Natural killer cell treated with Interleukin-12 subunit alpha and Interleukin-12 subunit beta and Interleukin-15 and Interleukin-18, amount 100 ng/mL, for 72 hours (primary cell): ENCODE results near the gene ARHGEF6. TPM values are rescaled to one million over a fixed set of nuclear protein-coding genes. Genes with fewer than 3 reads are reported as not detected.

ENCODE experiments used
- ATAC-seq, 2 donors: fragments of 150-1000 bp; cut with Tn5 transposase in 1 of 2; sonication (Bioruptor Pico), chemical (Tn5 transposase) in 1 of 2; 2 replicates each; pipeline ENCODE4 v1.10.0; 2021
- DNase-seq: peaks from one replicate; pipeline ENCODE4 v3.0.0; 2022; ENCODE audit warnings: low spot score
- H3K27ac Mint-ChIP-seq, 2 donors: 1 replicate in 1 of 2; 2 replicates in 1 of 2; pipeline ENCODE4 v1.8.0; 2022; ENCODE audit warnings: mixed read lengths in 2 of 2, mild to moderate bottlenecking in 1 of 2, moderate library complexity in 1 of 2
- H3K27me3 Mint-ChIP-seq, 2 donors: 1 replicate in 1 of 2; 2 replicates in 1 of 2; pipeline ENCODE4 v1.8.0; 2022; ENCODE audit warnings: mixed read lengths in 2 of 2
- H3K36me3 Mint-ChIP-seq: one replicate; pipeline ENCODE4 v1.8.0; 2022; ENCODE audit warnings: mixed read lengths
- H3K4me1 Mint-ChIP-seq, 2 donors: 1 replicate in 1 of 2; 2 replicates in 1 of 2; pipeline ENCODE4 v1.8.0; 2022; ENCODE audit warnings: low read depth in 2 of 2, mixed read lengths in 2 of 2, mild to moderate bottlenecking in 1 of 2
- H3K4me3 Mint-ChIP-seq: one replicate; pipeline ENCODE4 v1.8.0; 2022; ENCODE audit warnings: mixed read lengths
- H3K9me3 Mint-ChIP-seq: 2 replicates; pipeline ENCODE4 v1.8.0; 2022; ENCODE audit warnings: mixed read lengths
- total RNA-seq, 2 donors: library from RNA; stranded (reverse); gene quantifications; one replicate each; pipeline ENCODE4 v1.2.3, GENCODE V29; 2022

ARHGEF6 gene
- total RNA-seq, 2 donors from 2014 or later, result 45.8 to 50.2 TPM

- Mint-ChIP-seq H3K9me3 (no peaks in the 10 kb centered on the region), H3K4me3 (peak overlapping the region; percentile 56), H3K36me3 (peaks cover 15% of the 10 kb centered on the region), H3K27me3 (peaks cover 0 to 2% of the 10 kb centered on the region in 2 donors), H3K4me1 (peaks cover 34 to 48% of the 10 kb centered on the region in 2 donors), H3K27ac (peak overlapping the region; percentile 61 to 86)
- ATAC-seq (peak in 1 of 2 donors; percentile 52), DNase-seq (no peak)
These were observed 91.3 kb downstream of the ARHGEF6 start for GRCh38 chrX:136689436-136689835.

- ATAC-seq (no peak), DNase-seq (no peak)
- Mint-ChIP-seq H3K27me3 (peaks cover 0 to 2% of the 10 kb centered on the region in 2 donors), H3K4me1 (peaks cover 26 to 43% of the 10 kb centered on the region in 2 donors), H3K27ac (peak overlapping the region; percentile 7 to 51), H3K9me3 (no peaks in the 10 kb centered on the region), H3K4me3 (peak overlapping the region; percentile 36), H3K36me3 (peaks cover 15% of the 10 kb centered on the region)
These were observed 93.3 kb downstream of the ARHGEF6 start for GRCh38 chrX:136687457-136687856.

GRCh38 chrX:136684120-136684519 lies 96.6 kb downstream of the ARHGEF6 start:
- Mint-ChIP-seq H3K27me3 (peaks cover 0 to 2% of the 10 kb centered on the region in 2 donors), H3K9me3 (no peaks in the 10 kb centered on the region), H3K4me3 (no peak overlapping the region), H3K4me1 (peaks cover 8 to 20% of the 10 kb centered on the region in 2 donors), H3K36me3 (peaks cover 10% of the 10 kb centered on the region), H3K27ac (no peak overlapping the region)
- DNase-seq, result no peak
- no peak for ATAC-seq

- ATAC-seq (no peak), DNase-seq (no peak)
- H3K9me3 Mint-ChIP-seq, result no peaks in the 10 kb centered on the region
- H3K36me3 Mint-ChIP-seq, result no peaks in the 10 kb centered on the region
- H3K4me1 Mint-ChIP-seq, result peaks cover 5 to 6% of the 10 kb centered on the region in 2 donors
- no peak overlapping the region for H3K4me3 Mint-ChIP-seq
- H3K27ac Mint-ChIP-seq, result no peak overlapping the region
- H3K27me3 Mint-ChIP-seq, result peaks cover 0 to 5% of the 10 kb centered on the region in 2 donors
These were observed 101.2 kb downstream of the ARHGEF6 start for GRCh38 chrX:136679531-136679930.

GRCh38 chrX:136674270-136674985 lies 106.3 kb downstream of the ARHGEF6 start:
- H3K27me3 Mint-ChIP-seq, result peaks cover 0 to 7% of the 10 kb centered on the region in 2 donors
- peaks cover 6% of the 10 kb centered on the region for H3K36me3 Mint-ChIP-seq
- DNase-seq (no peak), ATAC-seq (no peak)
- no peaks in the 10 kb centered on the region for H3K9me3 Mint-ChIP-seq
- H3K4me1 Mint-ChIP-seq, result peaks cover 24 to 32% of the 10 kb centered on the region in 2 donors
- peak overlapping the region; percentile 60 to 68 for H3K27ac Mint-ChIP-seq
- peak overlapping the region; percentile 65 for H3K4me3 Mint-ChIP-seq

- DNase-seq, result no peak
- no peaks in the 10 kb centered on the region for H3K9me3 Mint-ChIP-seq
- H3K4me1 Mint-ChIP-seq, result peaks cover 31 to 51% of the 10 kb centered on the region in 2 donors
- ATAC-seq, result peak in 1 of 2 donors; percentile 43
- H3K36me3 Mint-ChIP-seq, result peaks cover 31% of the 10 kb centered on the region
- peak overlapping the region in 1 of 2 donors; percentile 78 for H3K27ac Mint-ChIP-seq
- H3K27me3 Mint-ChIP-seq, result peaks cover 0 to 18% of the 10 kb centered on the region in 2 donors
- H3K4me3 Mint-ChIP-seq, result no peak overlapping the region
These were observed 109.6 kb downstream of the ARHGEF6 start for GRCh38 chrX:136671006-136671610.

GRCh38 chrX:136667446-136668168 lies 113.1 kb downstream of the ARHGEF6 start:
- Mint-ChIP-seq H3K27me3 (peaks cover 0 to 16% of the 10 kb centered on the region in 2 donors), H3K27ac (peak overlapping the region in 1 of 2 donors; percentile 39), H3K4me3 (no peak overlapping the region), H3K9me3 (no peaks in the 10 kb centered on the region), H3K36me3 (peaks cover 50% of the 10 kb centered on the region), H3K4me1 (peaks cover 26 to 46% of the 10 kb centered on the region in 2 donors)
- ATAC-seq, result no peak
- DNase-seq, result no peak

GRCh38 chrX:136666088-136666487 lies 114.6 kb downstream of the ARHGEF6 start:
- Mint-ChIP-seq H3K4me1 (peaks cover 27 to 41% of the 10 kb centered on the region in 2 donors), H3K27ac (no peak overlapping the region), H3K27me3 (peaks cover 0 to 16% of the 10 kb centered on the region in 2 donors), H3K36me3 (peaks cover 48% of the 10 kb centered on the region), H3K4me3 (no peak overlapping the region), H3K9me3 (no peaks in the 10 kb centered on the region)
- peak in 1 of 2 donors; percentile 40 for ATAC-seq
- no peak for DNase-seq

GRCh38 chrX:136665258-136665900 lies 115.4 kb downstream of the ARHGEF6 start:
- Mint-ChIP-seq H3K27me3 (peaks cover 0 to 16% of the 10 kb centered on the region in 2 donors), H3K9me3 (no peaks in the 10 kb centered on the region), H3K27ac (peak overlapping the region; percentile 24 to 36), H3K4me1 (peaks cover 30 to 46% of the 10 kb centered on the region in 2 donors), H3K4me3 (peak overlapping the region; percentile 19), H3K36me3 (peaks cover 52% of the 10 kb centered on the region)
- DNase-seq, result no peak
- ATAC-seq, result no peak

GRCh38 chrX:136662976-136663375 lies 117.8 kb downstream of the ARHGEF6 start:
- Mint-ChIP-seq H3K27ac (peak overlapping the region in 1 of 2 donors; percentile 67), H3K36me3 (peaks cover 40% of the 10 kb centered on the region), H3K4me1 (peaks cover 30 to 37% of the 10 kb centered on the region in 2 donors), H3K27me3 (peaks cover 0 to 9% of the 10 kb centered on the region in 2 donors), H3K9me3 (no peaks in the 10 kb centered on the region), H3K4me3 (no peak overlapping the region)
- no peak for ATAC-seq
- no peak for DNase-seq

- no peak for DNase-seq
- peak overlapping the region; percentile 27 for H3K4me3 Mint-ChIP-seq
These were observed 118.6 kb downstream of the ARHGEF6 start for GRCh38 chrX:136662104-136662503.

GRCh38 chrX:136660896-136661295 lies 119.8 kb downstream of the ARHGEF6 start:
- Mint-ChIP-seq H3K36me3 (peaks cover 31% of the 10 kb centered on the region), H3K27ac (no peak overlapping the region), H3K27me3 (peaks cover 0 to 6% of the 10 kb centered on the region in 2 donors), H3K4me1 (peaks cover 25 to 30% of the 10 kb centered on the region in 2 donors), H3K4me3 (peak overlapping the region; percentile 10), H3K9me3 (no peaks in the 10 kb centered on the region)
- DNase-seq (no peak), ATAC-seq (no peak)

More at GRCh38 chrX:136662104-136662503, 118.6 kb downstream of the ARHGEF6 start:
- peaks cover 0 to 9% of the 10 kb centered on the region in 2 donors for H3K27me3 Mint-ChIP-seq
- H3K4me1 Mint-ChIP-seq, result peaks cover 28 to 31% of the 10 kb centered on the region in 2 donors
- H3K9me3 Mint-ChIP-seq, result no peaks in the 10 kb centered on the region
- peaks cover 32% of the 10 kb centered on the region for H3K36me3 Mint-ChIP-seq
- H3K27ac Mint-ChIP-seq, result peak overlapping the region in 1 of 2 donors; percentile 67
- ATAC-seq, result no peak

GRCh38 chrX:136659174-136659573 lies 121.6 kb downstream of the ARHGEF6 start:
- Mint-ChIP-seq H3K9me3 (no peaks in the 10 kb centered on the region), H3K4me3 (no peak overlapping the region), H3K27ac (no peak overlapping the region), H3K36me3 (peaks cover 19% of the 10 kb centered on the region), H3K27me3 (peaks cover 0 to 6% of the 10 kb centered on the region in 2 donors), H3K4me1 (peaks cover 20 to 22% of the 10 kb centered on the region in 2 donors)
- ATAC-seq, result no peak
- DNase-seq, result no peak
